H9 (cell line): Measurements from ENCODE around the gene LONP2. TPM values are rescaled to one million over a fixed set of nuclear protein-coding genes. Genes with fewer than 3 reads are reported as not detected.

Source experiments
- DNase-seq: peaks from one replicate; pipeline ENCODE4 v3.0.0-alpha.2; 2017
- H2AFZ ChIP-seq: one replicate; pipeline ENCODE4 v1.6.1; 2013; ENCODE audit warnings: mild to moderate bottlenecking, low read length, control low read depth, moderate library complexity
- H2AK5ac ChIP-seq: 2 replicates; pipeline ENCODE4 v1.6.1; 2013; ENCODE audit warnings: low read length, control low read depth, mixed read lengths; ENCODE audit not compliant: insufficient read length
- H2BK120ac ChIP-seq: one replicate; pipeline ENCODE4 v1.6.1; 2013; ENCODE audit warnings: low read depth, mild to moderate bottlenecking, low read length, control low read depth, inconsistent platforms; ENCODE audit not compliant: poor library complexity, severe bottlenecking
- H2BK12ac ChIP-seq: 2 replicates; pipeline ENCODE4 v1.6.1; 2013; ENCODE audit warnings: low read length, control low read depth, mixed read lengths, low read depth; ENCODE audit not compliant: insufficient read length
- H2BK15ac ChIP-seq: 2 replicates; pipeline ENCODE4 v1.6.1; 2013; ENCODE audit warnings: low read depth, low read length, control low read depth
- H2BK20ac ChIP-seq: one replicate; pipeline ENCODE4 v1.6.1; 2013; ENCODE audit warnings: low read depth, mild to moderate bottlenecking, low read length, control low read depth, inconsistent platforms; ENCODE audit not compliant: poor library complexity, severe bottlenecking
- H2BK5ac ChIP-seq: 2 replicates; pipeline ENCODE4 v1.6.1; 2013; ENCODE audit warnings: low read length, control low read depth, mixed read lengths; ENCODE audit not compliant: insufficient read length
- H3K14ac ChIP-seq: 2 replicates; pipeline ENCODE4 v1.6.1; 2013; ENCODE audit warnings: low read length, control low read depth; ENCODE audit not compliant: insufficient read depth
- H3K18ac ChIP-seq: 2 replicates; pipeline ENCODE4 v1.6.1; 2013; ENCODE audit warnings: low read depth, mild to moderate bottlenecking, mixed read lengths, low read length, control low read depth; ENCODE audit not compliant: insufficient read length
- H3K23ac ChIP-seq: 2 replicates; pipeline ENCODE4 v1.6.1; 2013; ENCODE audit warnings: low read length, control low read depth, mixed read lengths, low read depth; ENCODE audit not compliant: insufficient read length
- H3K23me2 ChIP-seq: 2 replicates; pipeline ENCODE4 v1.6.1; 2013; ENCODE audit warnings: low read depth, mild to moderate bottlenecking, mixed read lengths, low read length, control low read depth; ENCODE audit not compliant: insufficient read length, poor library complexity, severe bottlenecking
- H3K27ac ChIP-seq: 2 replicates; pipeline ENCODE4 v1.5.1; 2013; ENCODE audit warnings: low read length, control low read depth, mixed read lengths, low read depth; ENCODE audit not compliant: insufficient read length
- H3K27me3 ChIP-seq: 2 replicates; pipeline ENCODE4 v1.6.1; 2013; ENCODE audit warnings: low read length, control low read depth, inconsistent platforms; ENCODE audit not compliant: insufficient read depth
- H3K4ac ChIP-seq: 2 replicates; pipeline ENCODE4 v1.6.1; 2013; ENCODE audit warnings: low read depth, mild to moderate bottlenecking, control low read depth, inconsistent platforms, low read length, moderate library complexity
- H3K4me1 ChIP-seq: 2 replicates; pipeline ENCODE4 v1.6.1; 2013; ENCODE audit warnings: low read length, control low read depth, inconsistent platforms; ENCODE audit not compliant: insufficient read depth
- H3K4me2 ChIP-seq: 2 replicates; pipeline ENCODE4 v1.6.1; 2013; ENCODE audit warnings: low read length, control low read depth, mixed read lengths; ENCODE audit not compliant: insufficient read length, insufficient read depth
- H3K56ac ChIP-seq: 2 replicates; pipeline ENCODE4 v1.6.1; 2013; ENCODE audit warnings: low read depth, mild to moderate bottlenecking, mixed read lengths, low read length, control low read depth; ENCODE audit not compliant: insufficient read length
- H3K79me1 ChIP-seq: 2 replicates; pipeline ENCODE4 v1.6.1; 2013; ENCODE audit warnings: low read depth, mild to moderate bottlenecking, moderate library complexity, low read length, control low read depth, inconsistent platforms; ENCODE audit not compliant: insufficient read depth, poor library complexity, severe bottlenecking
- H3K79me2 ChIP-seq: 2 replicates; pipeline ENCODE4 v1.6.1; 2013; ENCODE audit warnings: low read length, control low read depth, inconsistent platforms; ENCODE audit not compliant: insufficient read depth
- H3K9ac ChIP-seq: 2 replicates; pipeline ENCODE4 v1.6.1; 2013; ENCODE audit warnings: low read length, control low read depth, mixed read lengths; ENCODE audit not compliant: insufficient read length; ENCODE audit errors: extremely low read depth
- H3K9me3 ChIP-seq: one replicate; pipeline ENCODE4 v1.6.1; 2013; ENCODE audit warnings: low read depth, low read length, inconsistent platforms; ENCODE audit not compliant: control insufficient read depth
- H3T11ph ChIP-seq: one replicate; pipeline ENCODE4 v1.6.1; 2013; ENCODE audit warnings: mild to moderate bottlenecking, low read length, control low read depth, inconsistent platforms
- H4K20me1 ChIP-seq: one replicate; pipeline ENCODE4 v1.6.1; 2013; ENCODE audit not compliant: control insufficient read depth, insufficient read length, insufficient read depth
- H4K5ac ChIP-seq: 2 replicates; pipeline ENCODE4 v1.6.1; 2013; ENCODE audit warnings: low read depth, mild to moderate bottlenecking, mixed read lengths, low read length, control low read depth; ENCODE audit not compliant: insufficient read length
- H4K8ac ChIP-seq: replicated peaks from 2 replicates; pipeline ENCODE4 v1.6.1; 2013; ENCODE audit warnings: low read length, control low read depth, mixed read lengths, low read depth; ENCODE audit not compliant: insufficient read length
- H4K91ac ChIP-seq: 2 replicates; pipeline ENCODE4 v1.6.1; 2013; ENCODE audit warnings: low read depth, mild to moderate bottlenecking, moderate library complexity, mixed read lengths, low read length, control low read depth; ENCODE audit not compliant: insufficient read length
- H3K27ac Mint-ChIP-seq, 3 experiments: 2 replicates in 2 of 3; 3 replicates in 1 of 3; pipeline ENCODE4 v1.8.0; 2020 to 2021; ENCODE audit warnings: mixed read lengths in 3 of 3, mild to moderate bottlenecking in 1 of 3, moderate library complexity in 1 of 3
- H3K27me3 Mint-ChIP-seq: 2 replicates; pipeline ENCODE4 v1.8.0; 2021; ENCODE audit warnings: low read depth, mild to moderate bottlenecking, moderate library complexity, mixed read lengths
- H3K36me3 Mint-ChIP-seq, 3 experiments: 2 replicates in 2 of 3; 3 replicates in 1 of 3; pipeline ENCODE4 v1.8.0; 2020 to 2021; ENCODE audit warnings: low read depth in 3 of 3, mixed read lengths in 3 of 3; ENCODE audit not compliant: insufficient read depth in 1 of 3
- H3K4me1 Mint-ChIP-seq, 2 experiments: 2 replicates each; pipeline ENCODE4 v1.8.0; 2020; ENCODE audit warnings: mixed read lengths in 2 of 2
- H3K4me3 Mint-ChIP-seq, 2 experiments: 2 replicates in 1 of 2; 3 replicates in 1 of 2; pipeline ENCODE4 v1.8.0; 2020 to 2021; ENCODE audit warnings: mild to moderate bottlenecking in 2 of 2, mixed read lengths in 2 of 2, moderate library complexity in 1 of 2
- H3K9me3 Mint-ChIP-seq, 2 experiments: 2 replicates in 1 of 2; 3 replicates in 1 of 2; pipeline ENCODE4 v1.8.0; 2020; ENCODE audit warnings: mild to moderate bottlenecking in 2 of 2, mixed read lengths in 2 of 2, moderate library complexity in 1 of 2
- WGBS: extraction: QIAGEN DNeasy Blood & Tissue Kit; methylation state at CpG from one replicate; pipeline ENCODE4 v1.1.7; 2013; ENCODE audit warnings: missing lambda C conversion rate, low lambda C conversion rate, mixed read lengths; ENCODE audit not compliant: insufficient read length; ENCODE audit errors: extremely low coverage; 5-methylcytosine and 5-hydroxymethylcytosine counted together
- total RNA-seq: library from RNA; stranded (reverse); gene quantifications from 2 replicates; pipeline ENCODE4 v1.2.1, GENCODE V29; 2021
- TF ChIP-seq, protein P1 (sequence below): fragments of 200-600 bp; sonication (generic); conservative IDR thresholded peaks from 3 replicates; pipeline ENCODE4 v1.8.0; 2021; ENCODE audit warnings: antibody characterized with exemption, mild to moderate bottlenecking

The LONP2 gene
- total RNA-seq, 1 experiment from 2014 or later, result 27.8 TPM

DNA sequence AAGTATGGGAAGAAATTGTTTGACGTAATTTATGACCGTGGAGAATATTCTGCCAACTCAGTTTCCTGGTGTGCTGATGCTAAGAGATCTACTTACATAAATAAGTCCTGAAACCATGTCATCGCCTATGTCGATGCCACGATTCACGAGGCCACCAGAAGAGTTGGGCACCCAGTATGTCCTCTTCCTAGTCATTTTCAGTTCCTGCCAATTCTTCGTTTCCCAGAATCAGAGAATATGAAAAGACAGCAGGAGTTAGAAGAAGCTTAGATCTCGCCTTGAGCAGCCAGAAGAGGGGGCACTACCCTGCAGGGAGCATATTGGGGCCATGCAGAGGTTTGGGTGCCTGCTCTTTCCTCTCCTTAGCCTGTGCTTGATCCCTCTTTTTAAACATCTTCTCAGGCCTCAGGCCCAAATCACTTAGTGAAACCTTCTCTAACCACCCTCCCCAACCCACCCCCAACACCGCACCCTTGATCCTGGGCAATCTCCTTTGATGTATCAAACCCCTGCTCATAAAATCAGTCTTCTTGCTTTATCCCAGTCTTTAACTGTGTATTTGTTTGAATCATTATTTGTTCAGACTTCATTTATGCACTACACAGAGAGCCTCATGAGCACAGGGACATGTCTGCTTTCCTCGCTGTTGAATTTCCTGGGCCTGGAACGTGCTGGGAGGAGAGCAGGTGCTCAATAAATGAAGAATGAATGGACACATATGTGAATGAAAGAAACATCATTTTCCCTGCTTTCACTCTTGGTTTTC, 12.2 kb upstream of the LONP2 start:
- Histone ChIP-seq H3K56ac (no peak overlapping the region), H3K79me1 (no peaks in the 10 kb centered on the region), H3K27ac (no peak overlapping the region), H4K20me1 (no peaks in the 10 kb centered on the region), H2AK5ac (no peak overlapping the region), H2BK120ac (no peak overlapping the region), H3K4me1 (no peaks in the 10 kb centered on the region; the same call in 1 of the 2 replicates), H3T11ph (no peak overlapping the region), H3K4me2 (no peak overlapping the region), H3K4ac (no peak overlapping the region), H3K79me2 (no peaks in the 10 kb centered on the region), H2AFZ (no peak overlapping the region), H4K8ac (no peak overlapping the region), H3K14ac (no peak overlapping the region), H4K5ac (no peak overlapping the region), H3K9ac (no peak overlapping the region), H3K9me3 (no peaks in the 10 kb centered on the region), H2BK15ac (no peak overlapping the region), H2BK12ac (no peak overlapping the region), H3K23me2 (no peaks in the 10 kb centered on the region), H4K91ac (no peak overlapping the region), H3K18ac (no peak overlapping the region), H2BK20ac (no peak overlapping the region), H2BK5ac (no peak overlapping the region), H3K23ac (no peak overlapping the region), H3K27me3 (no peaks in the 10 kb centered on the region)
- TF ChIP-seq, protein P1, sequence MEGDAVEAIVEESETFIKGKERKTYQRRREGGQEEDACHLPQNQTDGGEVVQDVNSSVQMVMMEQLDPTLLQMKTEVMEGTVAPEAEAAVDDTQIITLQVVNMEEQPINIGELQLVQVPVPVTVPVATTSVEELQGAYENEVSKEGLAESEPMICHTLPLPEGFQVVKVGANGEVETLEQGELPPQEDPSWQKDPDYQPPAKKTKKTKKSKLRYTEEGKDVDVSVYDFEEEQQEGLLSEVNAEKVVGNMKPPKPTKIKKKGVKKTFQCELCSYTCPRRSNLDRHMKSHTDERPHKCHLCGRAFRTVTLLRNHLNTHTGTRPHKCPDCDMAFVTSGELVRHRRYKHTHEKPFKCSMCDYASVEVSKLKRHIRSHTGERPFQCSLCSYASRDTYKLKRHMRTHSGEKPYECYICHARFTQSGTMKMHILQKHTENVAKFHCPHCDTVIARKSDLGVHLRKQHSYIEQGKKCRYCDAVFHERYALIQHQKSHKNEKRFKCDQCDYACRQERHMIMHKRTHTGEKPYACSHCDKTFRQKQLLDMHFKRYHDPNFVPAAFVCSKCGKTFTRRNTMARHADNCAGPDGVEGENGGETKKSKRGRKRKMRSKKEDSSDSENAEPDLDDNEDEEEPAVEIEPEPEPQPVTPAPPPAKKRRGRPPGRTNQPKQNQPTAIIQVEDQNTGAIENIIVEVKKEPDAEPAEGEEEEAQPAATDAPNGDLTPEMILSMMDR, result peak; percentile 75
- H3K27ac Mint-ChIP-seq, result no peak overlapping the region
- no peak overlapping the region for H3K4me3 Mint-ChIP-seq
- 100% methylated on average over 2 of the region's 11 CpGs for WGBS
- no peaks in the 10 kb centered on the region for H3K9me3 Mint-ChIP-seq
- H3K4me1 Mint-ChIP-seq, result peaks cover 0 to 16% of the 10 kb centered on the region in 2 experiments; a peak in 2 of 4 replicates
- DNase-seq, result peak; percentile 58
- no peaks in the 10 kb centered on the region; the same call in 1 of the 2 replicates for H3K27me3 Mint-ChIP-seq
- no peaks in the 10 kb centered on the region for H3K36me3 Mint-ChIP-seq
